ENCODE measurements around the gene ADAT3. TPM values are rescaled to one million over a fixed set of nuclear protein-coding genes. Genes with fewer than 3 reads are reported as not detected.

Gene ADAT3
- total RNA-seq, 1 experiment from 2014 or later = 12.6 TPM

GRCh38 chr19:1856698-1857603, 48.2 kb upstream of the ADAT3 start:
- Mint-ChIP-seq H3K4me1 (ENCODE audit: low read depth, unreplicated experiment) (peaks cover 5% of the 10 kb centered on the region), H3K36me3 (ENCODE audit: insufficient read depth, unreplicated experiment) (peaks cover 6% of the 10 kb centered on the region), H3K4me3 (ENCODE audit: unreplicated experiment) (no peak overlapping the region), H3K9me3 (ENCODE audit: unreplicated experiment) (no peaks in the 10 kb centered on the region), H3K27me3 (ENCODE audit: insufficient read depth, unreplicated experiment) (no peaks in the 10 kb centered on the region), H3K27ac (ENCODE audit: unreplicated experiment) (no peak overlapping the region)
- DNase-seq = no peak
- H3K27me3 ChIP-seq (replicated peaks; ENCODE audit: control insufficient read depth, insufficient read depth, low read length) = no peaks in the 10 kb centered on the region
- no peak for TF ChIP-seq CTCF (IDR thresholded peaks at IDR 0.05; ENCODE audit: insufficient read depth in 1 of 2, low read depth in 1 of 2, low read length in 1 of 2, severe bottlenecking in 1 of 2, unreplicated experiment in 1 of 2)
- H3K36me3 ChIP-seq (ENCODE audit: control insufficient read depth, insufficient read depth, low read length) = no peaks in the 10 kb centered on the region
- no TSS peak for BruUV-seq (replicated peaks)
- ChIA-PET CTCF (no interaction called here), POLR2A (no interaction called here)
- H3K9me3 ChIP-seq = no peaks in the 10 kb centered on the region
- no peak overlapping the region for H3K4me3 ChIP-seq (ENCODE audit: low read depth, low read length)
- H3K4me1 ChIP-seq = peaks cover 39% of the 10 kb centered on the region
- intact Hi-C loops (cut with micrococcal nuclease; ENCODE audit: unreplicated experiment) = no loop called here

- no peaks in the 10 kb centered on the region for H3K9me3 Mint-ChIP-seq (ENCODE audit: unreplicated experiment)
- Histone ChIP-seq H3K4me1 (peaks cover 39% of the 10 kb centered on the region), H3K9me3 (no peaks in the 10 kb centered on the region), H3K4me3 (ENCODE audit: low read depth, low read length) (no peak overlapping the region), H3K27me3 (replicated peaks; ENCODE audit: control insufficient read depth, insufficient read depth, low read length) (no peaks in the 10 kb centered on the region), H3K36me3 (ENCODE audit: control insufficient read depth, insufficient read depth, low read length) (no peaks in the 10 kb centered on the region)
- ChIA-PET POLR2A (no interaction called here), CTCF (no interaction called here)
- no peaks in the 10 kb centered on the region for H3K27me3 Mint-ChIP-seq (ENCODE audit: insufficient read depth, unreplicated experiment)
- H3K4me1 Mint-ChIP-seq (ENCODE audit: low read depth, unreplicated experiment) = peaks cover 5% of the 10 kb centered on the region
- TF ChIP-seq CTCF (IDR thresholded peaks at IDR 0.05; ENCODE audit: insufficient read depth in 1 of 2, low read depth in 1 of 2, low read length in 1 of 2, severe bottlenecking in 1 of 2, unreplicated experiment in 1 of 2) = no peak
- H3K27ac Mint-ChIP-seq (ENCODE audit: unreplicated experiment) = no peak overlapping the region
- H3K4me3 Mint-ChIP-seq (ENCODE audit: unreplicated experiment) = no peak overlapping the region
- H3K36me3 Mint-ChIP-seq (ENCODE audit: insufficient read depth, unreplicated experiment) = peaks cover 14% of the 10 kb centered on the region
- no TSS peak for BruUV-seq (replicated peaks)
- intact Hi-C loops (cut with micrococcal nuclease; ENCODE audit: unreplicated experiment) = no loop called here
- no peak for DNase-seq
These were observed 47.4 kb upstream of the ADAT3 start for GRCh38 chr19:1857648-1858326.

GRCh38 chr19:1858412-1859081, 46.7 kb upstream of the ADAT3 start:
- no TSS peak for BruUV-seq (replicated peaks)
- H3K4me3 Mint-ChIP-seq (ENCODE audit: unreplicated experiment) = no peak overlapping the region
- CTCF ChIA-PET = interaction anchor here (0.6 kb wide), 1 partner anchor 1335 kb away, joined by 6 read pairs; no protein-coding TSS in a partner anchor
- Histone ChIP-seq H3K9me3 (no peaks in the 10 kb centered on the region), H3K27me3 (replicated peaks; ENCODE audit: control insufficient read depth, insufficient read depth, low read length) (no peaks in the 10 kb centered on the region), H3K36me3 (ENCODE audit: control insufficient read depth, insufficient read depth, low read length) (no peaks in the 10 kb centered on the region), H3K4me1 (peaks cover 39% of the 10 kb centered on the region), H3K4me3 (ENCODE audit: low read depth, low read length) (no peak overlapping the region)
- intact Hi-C loops (cut with micrococcal nuclease; ENCODE audit: unreplicated experiment) = no loop called here
- POLR2A ChIA-PET = no interaction called here
- peak overlapping the region; percentile 32 for H3K27ac Mint-ChIP-seq (ENCODE audit: unreplicated experiment)
- H3K4me1 Mint-ChIP-seq (ENCODE audit: low read depth, unreplicated experiment) = peaks cover 5% of the 10 kb centered on the region
- DNase-seq = no peak
- H3K36me3 Mint-ChIP-seq (ENCODE audit: insufficient read depth, unreplicated experiment) = peaks cover 14% of the 10 kb centered on the region
- H3K27me3 Mint-ChIP-seq (ENCODE audit: insufficient read depth, unreplicated experiment) = no peaks in the 10 kb centered on the region
- no peaks in the 10 kb centered on the region for H3K9me3 Mint-ChIP-seq (ENCODE audit: unreplicated experiment)
- TF ChIP-seq CTCF (IDR thresholded peaks at IDR 0.05; ENCODE audit: insufficient read depth in 1 of 2, low read depth in 1 of 2, low read length in 1 of 2, severe bottlenecking in 1 of 2, unreplicated experiment in 1 of 2) = no peak

All from Caco-2 (cell line).